Endodermal cell (in vitro differentiated cells): ENCODE results near the gene SPAG16. TPM values are rescaled to one million over a fixed set of nuclear protein-coding genes. Genes with fewer than 3 reads are reported as not detected.

ENCODE experiments used
- DNase-seq: peaks from one replicate; pipeline ENCODE4 v3.0.0-alpha.2; 2017
- H3K27ac ChIP-seq: 2 replicates; pipeline ENCODE4 v1.5.1; 2013; ENCODE audit warnings: mild to moderate bottlenecking, low read depth, low read length, moderate library complexity
- H3K27me3 ChIP-seq: 2 replicates; pipeline ENCODE4 v1.6.1; 2013; ENCODE audit warnings: mild to moderate bottlenecking, low read length, moderate library complexity; ENCODE audit not compliant: insufficient read depth, control insufficient read depth, poor library complexity, severe bottlenecking
- H3K36me3 ChIP-seq: 2 replicates; pipeline ENCODE4 v1.7.0; 2013; ENCODE audit warnings: mild to moderate bottlenecking, low read length, moderate library complexity; ENCODE audit not compliant: control insufficient read depth, insufficient read depth
- H3K4me1 ChIP-seq: one replicate; pipeline ENCODE4 v1.7.0; 2013; ENCODE audit warnings: low read length; ENCODE audit not compliant: control insufficient read depth, insufficient read depth
- H3K4me3 ChIP-seq: 2 replicates; pipeline ENCODE4 v1.5.1; 2013; ENCODE audit warnings: mild to moderate bottlenecking, low read length, moderate library complexity
- H3K9ac ChIP-seq: 2 replicates; pipeline ENCODE4 v1.6.1; 2013; ENCODE audit warnings: mild to moderate bottlenecking, low read length, moderate library complexity; ENCODE audit not compliant: poor library complexity, severe bottlenecking; ENCODE audit errors: extremely low read depth
- H3K9me3 ChIP-seq: 2 replicates; pipeline ENCODE4 v1.6.1; 2013; ENCODE audit warnings: mild to moderate bottlenecking, low read length, moderate library complexity; ENCODE audit not compliant: control insufficient read depth
- H3K27ac Mint-ChIP-seq: 2 replicates; pipeline ENCODE4 v1.8.0; 2020; ENCODE audit warnings: mixed read lengths
- H3K27me3 Mint-ChIP-seq: 2 replicates; pipeline ENCODE4 v1.8.0; 2021; ENCODE audit warnings: mild to moderate bottlenecking, mixed read lengths; ENCODE audit not compliant: insufficient read depth
- H3K36me3 Mint-ChIP-seq: 2 replicates; pipeline ENCODE4 v1.8.0; 2020; ENCODE audit warnings: low read depth, mixed read lengths
- H3K4me1 Mint-ChIP-seq: 2 replicates; pipeline ENCODE4 v1.8.0; 2020; ENCODE audit warnings: mixed read lengths
- H3K4me3 Mint-ChIP-seq: 2 replicates; pipeline ENCODE4 v1.8.0; 2020; ENCODE audit warnings: mild to moderate bottlenecking, moderate library complexity, mixed read lengths
- H3K9me3 Mint-ChIP-seq: 2 replicates; pipeline ENCODE4 v1.8.0; 2020; ENCODE audit warnings: mild to moderate bottlenecking, mixed read lengths
- CTCF ChIP-seq: fragments of 200-600 bp; sonication (generic); conservative IDR thresholded peaks from 2 replicates; pipeline ENCODE4 v1.5.0; 2021; ENCODE audit warnings: antibody characterized with exemption, mild to moderate bottlenecking
- WGBS, 2 experiments: methylation state at CpG; one replicate each; pipeline versions ENCODE4 v1.1.5 to v1.1.7; 2013; ENCODE audit warnings: missing lambda C conversion rate in 2 of 2, mixed read lengths in 1 of 2; ENCODE audit not compliant: insufficient coverage in 1 of 2, insufficient read length in 1 of 2; 5-methylcytosine and 5-hydroxymethylcytosine counted together
- total RNA-seq, 2 donors: library from RNA; stranded (reverse); fragmentation: NEBNext Ultra II Directional in 1 of 2; extraction: Animal tissue kit (Norgen Biotek cat#: 25700) in 1 of 2; gene quantifications; 2 replicates in 1 of 2; 3 replicates in 1 of 2; pipeline ENCODE4 v1.2.1, GENCODE V29; 2021

SPAG16 gene
- total RNA-seq, 2 donors from 2014 or later: 27.8 to 38.2 TPM

- H3K9me3 Mint-ChIP-seq: peaks cover 7% of the 10 kb centered on the region
- H3K9ac ChIP-seq: no peak overlapping the region
- no peaks in the 10 kb centered on the region for H3K4me1 ChIP-seq
- H3K27me3 ChIP-seq: no peaks in the 10 kb centered on the region
- H3K4me3 ChIP-seq: no peak overlapping the region
- WGBS, 2 experiments: 95 to 100% methylated on average over 1 to 2 of the region's 2 CpGs
- H3K36me3 Mint-ChIP-seq: peaks cover 54% of the 10 kb centered on the region
- H3K27ac ChIP-seq: no peak overlapping the region
- peaks cover 4% of the 10 kb centered on the region for H3K9me3 ChIP-seq
- no peak for TF ChIP-seq CTCF
- H3K4me3 Mint-ChIP-seq: no peak overlapping the region
- no peak for DNase-seq
- H3K36me3 ChIP-seq: peaks cover 34% of the 10 kb centered on the region
- H3K4me1 Mint-ChIP-seq: peaks cover 8% of the 10 kb centered on the region
- no peak overlapping the region for H3K27ac Mint-ChIP-seq
- H3K27me3 Mint-ChIP-seq: no peaks in the 10 kb centered on the region
These were observed 36.3 kb downstream of the SPAG16 start for GRCh38 chr2:213320604-213321003.

- TF ChIP-seq CTCF: no peak
These were observed 52.0 kb downstream of the SPAG16 start for GRCh38 chr2:213336253-213336770.

GRCh38 chr2:213353419-213353818, 69.2 kb downstream of the SPAG16 start:
- Mint-ChIP-seq H3K27ac (no peak overlapping the region), H3K4me3 (no peak overlapping the region), H3K36me3 (peaks cover 9% of the 10 kb centered on the region), H3K27me3 (no peaks in the 10 kb centered on the region), H3K4me1 (no peaks in the 10 kb centered on the region), H3K9me3 (peaks cover 11% of the 10 kb centered on the region)
- no peaks in the 10 kb centered on the region for H3K27me3 ChIP-seq
- H3K4me1 ChIP-seq: no peaks in the 10 kb centered on the region
- no peak for DNase-seq
- H3K36me3 ChIP-seq: no peaks in the 10 kb centered on the region
- no peak for TF ChIP-seq CTCF
- no peak overlapping the region for H3K9ac ChIP-seq
- peaks cover 6% of the 10 kb centered on the region for H3K9me3 ChIP-seq
- 92% methylated on average over 2 of the region's 2 CpGs; no CpG with 5 or more reads in 1 of the 2 experiments for WGBS, 2 experiments
- H3K4me3 ChIP-seq: no peak overlapping the region
- no peak overlapping the region for H3K27ac ChIP-seq

More at GRCh38 chr2:213336253-213336770, 52.0 kb downstream of the SPAG16 start:
- Histone ChIP-seq H3K27me3 (no peaks in the 10 kb centered on the region), H3K4me1 (no peaks in the 10 kb centered on the region), H3K9me3 (peaks cover 36% of the 10 kb centered on the region), H3K4me3 (no peak overlapping the region), H3K27ac (no peak overlapping the region), H3K36me3 (no peaks in the 10 kb centered on the region), H3K9ac (no peak overlapping the region)
- DNase-seq: no peak
- Mint-ChIP-seq H3K27me3 (no peaks in the 10 kb centered on the region), H3K4me1 (no peaks in the 10 kb centered on the region), H3K4me3 (no peak overlapping the region), H3K36me3 (peaks cover 16% of the 10 kb centered on the region), H3K9me3 (peaks cover 65% of the 10 kb centered on the region), H3K27ac (no peak overlapping the region)
- WGBS, 2 experiments: 90 to 96% methylated on average over 4 of the region's 4 CpGs
